H54 (cell line): Measurements from ENCODE around the gene DDX51.

ENCODE experiments used
- DNase-seq: peaks from one replicate; pipeline ENCODE4 v3.0.0; 2011; ENCODE audit warnings: low spot score, mixed read lengths; ENCODE audit not compliant: insufficient read length
- FAIRE-seq: peaks from 3 replicates; lab custom pipeline; 2011; peaks lifted over from hg19 to GRCh38; lab: Jason Lieb, UNC
- POLR2A ChIP-seq: IDR thresholded peaks from 2 replicates; pipeline ENCODE4 v1.6.1; 2011; ENCODE audit warnings: low read depth, mild to moderate bottlenecking, low read length

The DDX51 gene

GRCh38 chr12:132144115-132144809 lies at the start of gene DDX51, which contains the start of gene NOC4L:
Gene DDX51, minus strand, starts transcription at chr12:132144319. Its CDS starts 23 bp downstream, at chr12:132144296.
Gene NOC4L, plus strand, starts transcription at chr12:132144457. Its CDS starts 32 bp downstream, at chr12:132144489.
- TF ChIP-seq POLR2A, result peak; percentile 85
- DNase-seq (peak; percentile 98), FAIRE-seq (no peak)

DNA sequence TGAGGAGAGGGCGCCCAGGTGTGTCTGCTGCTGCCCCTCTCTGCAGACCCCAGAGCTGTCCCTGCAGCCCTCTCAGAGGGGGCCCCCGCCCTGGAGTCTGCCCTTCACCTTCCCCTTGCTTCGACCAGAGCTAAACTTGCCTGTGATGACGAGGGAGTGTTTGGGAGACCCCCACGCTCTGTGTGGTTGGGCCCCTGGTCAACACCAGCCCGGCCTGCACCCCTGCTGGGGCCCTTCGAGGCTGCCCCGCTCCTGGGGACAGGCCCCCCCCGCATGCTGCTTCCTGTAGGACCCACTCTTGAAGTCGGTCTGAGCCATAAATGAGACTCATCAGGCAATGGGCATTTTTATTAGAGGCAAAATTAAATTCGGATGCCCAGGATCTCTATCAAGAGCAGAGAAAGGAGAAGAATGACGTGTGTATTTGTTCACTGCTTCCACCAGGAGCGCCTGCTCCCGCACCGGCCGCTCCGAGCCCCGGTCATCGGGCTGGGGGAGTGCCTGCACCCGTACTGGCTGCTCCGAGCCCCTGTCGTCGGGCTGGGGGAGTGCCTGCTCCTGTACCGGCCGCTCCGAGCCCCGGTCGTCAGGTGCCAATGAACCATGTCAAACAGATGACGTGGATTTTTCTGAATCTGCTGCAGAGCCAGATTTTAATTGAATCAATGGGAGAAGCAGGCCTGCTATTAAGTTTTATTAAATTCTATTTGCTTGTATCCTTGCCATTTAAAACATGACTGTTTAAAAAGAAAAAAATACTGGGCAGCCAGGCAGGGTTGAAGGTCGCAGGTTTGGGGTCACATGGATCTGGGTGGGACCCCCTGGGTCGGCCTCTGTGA lies 47.8 kb upstream of the DDX51 start:
- TF ChIP-seq POLR2A, result no peak
- no peak for FAIRE-seq
- DNase-seq, result no peak

- DNase-seq (no peak), FAIRE-seq (no peak)
- no peak for TF ChIP-seq POLR2A
Measured at GRCh38 chr12:132190834-132191500, 46.8 kb upstream of the DDX51 start.

DNA sequence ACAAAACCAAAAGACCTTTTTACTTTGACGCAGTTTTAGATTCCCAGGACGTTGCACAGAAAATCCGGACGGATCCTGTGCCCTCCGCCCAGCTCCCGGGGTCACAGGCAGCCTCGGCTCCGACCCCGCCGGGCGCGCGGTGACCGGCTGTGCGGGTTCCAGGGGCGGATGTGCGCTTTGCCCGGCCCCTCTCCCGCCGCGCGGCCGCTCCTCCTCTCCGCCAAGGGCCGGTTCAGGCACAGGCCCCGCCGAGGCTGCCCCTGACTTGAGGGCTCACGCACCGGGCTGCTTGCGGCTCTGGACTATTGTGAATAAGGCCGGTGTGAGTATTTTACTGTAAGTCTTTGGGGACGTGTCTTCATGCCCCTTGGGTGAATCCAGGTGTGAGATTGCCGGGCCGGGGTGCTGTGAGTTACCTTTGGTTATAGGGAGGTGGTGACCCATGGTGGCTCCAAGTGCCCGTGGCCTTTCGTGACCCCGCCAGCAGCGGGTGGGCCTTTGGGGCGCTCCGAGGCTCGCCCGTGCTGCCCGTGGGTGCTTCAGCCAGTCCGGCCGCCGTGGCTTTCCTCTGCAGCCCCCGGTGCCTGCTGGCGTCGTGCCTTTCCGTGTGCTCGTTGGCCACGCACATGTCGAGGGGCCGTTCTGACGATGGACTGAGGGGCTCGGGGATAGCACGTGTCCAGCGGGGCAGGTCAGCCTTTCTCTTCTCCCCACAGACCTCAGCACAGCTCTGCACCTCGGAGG lies 46.1 kb upstream of the DDX51 start:
- DNase-seq (peak; percentile 50), FAIRE-seq (no peak)
- TF ChIP-seq POLR2A, result no peak

DNA sequence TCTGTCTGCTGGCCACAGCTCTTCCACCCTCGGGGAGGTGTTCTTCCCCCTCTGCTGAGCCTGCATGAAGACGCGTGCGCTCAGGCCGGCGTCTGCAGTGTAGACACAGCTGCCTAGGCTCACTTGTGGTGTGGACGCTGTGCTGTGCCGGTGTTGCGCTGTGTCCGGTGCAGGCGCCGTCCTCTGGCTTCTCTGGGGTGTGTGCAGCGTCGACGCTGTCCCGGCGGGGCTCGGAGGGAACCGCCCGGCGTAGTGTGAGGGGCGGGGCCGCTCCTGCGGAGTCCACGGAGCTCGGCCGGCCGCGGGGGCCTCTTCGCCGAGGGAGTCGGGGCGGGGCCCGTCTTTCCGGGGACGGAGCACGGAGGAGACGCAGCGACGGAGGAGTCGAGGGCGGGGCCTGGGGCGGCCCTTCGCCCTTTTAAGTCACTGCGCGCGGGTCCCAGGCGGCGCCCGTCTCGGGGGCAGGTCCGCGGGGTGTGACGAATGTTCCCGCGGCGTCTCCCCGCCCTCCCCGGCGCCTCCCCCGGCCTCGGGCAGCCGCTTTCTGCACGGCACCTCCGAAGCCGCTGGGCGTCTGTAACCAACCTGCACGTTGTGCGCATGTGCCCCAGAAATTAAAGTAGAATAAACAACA lies 45.4 kb upstream of the DDX51 start:
- FAIRE-seq (no peak), DNase-seq (peak; percentile 98)
- peak; percentile 52 for TF ChIP-seq POLR2A

GRCh38 chr12:132188916-132189325 lies 44.8 kb upstream of the DDX51 start:
- DNase-seq, result no peak
- no peak for FAIRE-seq

GRCh38 chr12:132188451-132188901 lies 44.4 kb upstream of the DDX51 start:
- no peak for TF ChIP-seq POLR2A
- DNase-seq, result no peak
- FAIRE-seq, result no peak

More at GRCh38 chr12:132188916-132189325, 44.8 kb upstream of the DDX51 start:
- no peak for TF ChIP-seq POLR2A

DNA sequence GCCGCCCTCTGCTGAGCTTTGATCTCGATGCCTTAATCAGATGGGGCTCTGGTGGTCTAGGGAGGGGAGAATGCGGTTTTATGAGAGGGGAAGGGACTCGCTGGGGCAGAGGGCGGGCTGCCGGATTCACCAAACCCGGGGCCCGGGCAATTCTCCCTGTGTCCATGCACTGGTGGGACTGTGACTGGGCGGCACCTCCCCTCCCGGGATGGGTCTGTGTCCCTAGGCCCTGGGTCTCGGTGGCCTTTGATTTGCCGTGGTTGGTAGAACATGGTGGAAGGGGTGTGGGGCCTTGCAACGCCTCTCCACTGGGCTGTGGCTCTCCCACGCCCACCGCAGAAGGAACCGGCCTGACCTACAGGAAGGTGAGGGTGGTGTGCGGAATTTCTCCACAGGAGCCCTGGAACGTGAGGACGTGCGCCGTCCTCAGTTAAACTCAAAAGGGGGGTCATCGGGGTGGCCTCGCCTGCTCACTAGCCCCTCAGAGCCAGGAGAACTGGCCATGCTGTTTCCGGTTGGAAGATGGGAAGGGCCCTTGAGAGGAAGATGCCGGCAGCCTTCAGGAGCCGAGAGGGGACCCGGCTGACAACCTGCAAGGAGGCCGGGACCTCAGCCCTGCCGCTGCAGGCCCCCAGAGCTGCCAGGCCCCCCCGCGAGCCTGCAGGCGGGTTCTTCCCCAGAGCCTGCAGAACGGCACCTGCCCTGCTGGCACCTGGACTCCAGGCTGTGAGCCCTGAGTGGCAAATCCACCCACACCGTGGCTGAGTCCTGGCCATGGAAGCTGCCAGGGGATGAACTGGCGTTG lies 43.7 kb upstream of the DDX51 start:
- no peak for FAIRE-seq
- no peak for DNase-seq
- no peak for TF ChIP-seq POLR2A

- no peak for TF ChIP-seq POLR2A
- DNase-seq (no peak), FAIRE-seq (no peak)
Measured at GRCh38 chr12:132186857-132187620, 42.9 kb upstream of the DDX51 start.

DNA sequence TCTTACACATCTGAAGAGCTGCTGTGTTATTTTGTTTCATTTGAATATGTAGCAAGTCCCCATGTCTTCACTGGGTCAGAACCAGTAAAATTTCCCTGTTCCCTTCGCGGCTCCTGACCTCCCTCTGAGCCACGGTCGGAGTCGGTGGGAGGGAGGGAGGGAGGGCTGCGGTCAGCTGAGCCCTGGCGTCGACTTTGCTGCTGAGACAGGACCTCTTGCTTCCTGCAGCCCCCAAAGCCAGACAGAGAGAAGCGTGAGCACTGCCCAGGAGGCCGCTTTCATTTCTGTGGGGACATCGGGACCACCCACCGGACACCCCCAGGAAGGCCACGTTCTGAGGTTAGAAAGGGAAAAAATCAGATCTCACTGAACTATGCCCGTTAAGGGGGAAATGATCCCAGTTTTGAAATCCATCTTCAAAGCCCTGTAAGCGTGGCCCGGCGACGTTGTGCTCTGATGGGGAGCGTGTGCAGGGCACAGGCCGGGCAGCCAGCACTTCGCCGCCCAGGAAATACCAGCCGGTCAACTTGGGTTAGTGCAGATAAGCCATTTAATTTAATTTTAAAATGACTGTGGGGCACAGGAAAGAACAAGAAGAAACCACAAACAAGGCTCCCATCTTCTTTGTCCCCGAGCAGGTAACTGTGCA lies 42.2 kb upstream of the DDX51 start:
- DNase-seq (no peak), FAIRE-seq (no peak)
- no peak for TF ChIP-seq POLR2A

DNA sequence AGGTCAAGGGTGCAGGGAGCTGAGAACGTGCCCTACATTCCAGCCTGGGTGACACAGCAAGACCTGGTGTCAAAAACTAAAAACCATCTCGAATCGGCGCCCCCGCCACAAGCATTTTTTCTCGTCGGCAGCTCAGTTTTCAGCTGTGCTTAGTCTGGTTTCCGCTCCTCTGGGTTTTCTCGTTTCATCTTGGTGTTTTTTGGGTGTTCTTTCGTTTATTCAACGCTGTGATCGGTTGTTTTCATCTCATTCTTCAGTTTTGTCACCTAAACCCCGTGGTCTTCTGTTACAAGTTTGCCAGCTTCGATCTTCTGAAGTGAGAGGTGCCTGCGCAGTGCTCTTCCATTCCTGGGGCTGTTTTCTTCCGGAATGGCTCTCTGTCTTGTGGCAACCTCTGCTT lies 41.6 kb upstream of the DDX51 start:
- FAIRE-seq (no peak), DNase-seq (no peak)
- no peak for TF ChIP-seq POLR2A
